Activated CD4-positive, alpha-beta T cell treated with anti-CD3 and anti-CD28 coated beads, Interleukin-2, Interleukin-6, amounts not matched to agents 100 ng/mL and 50 ng/mL, durations not matched to agents 16 hours and 8 hours (primary cell): Measurements from ENCODE around the gene CA4.

Source experiments
- DNase-seq: peaks from one replicate; pipeline ENCODE4 v3.0.0-alpha.2; 2020

Gene CA4

DNA sequence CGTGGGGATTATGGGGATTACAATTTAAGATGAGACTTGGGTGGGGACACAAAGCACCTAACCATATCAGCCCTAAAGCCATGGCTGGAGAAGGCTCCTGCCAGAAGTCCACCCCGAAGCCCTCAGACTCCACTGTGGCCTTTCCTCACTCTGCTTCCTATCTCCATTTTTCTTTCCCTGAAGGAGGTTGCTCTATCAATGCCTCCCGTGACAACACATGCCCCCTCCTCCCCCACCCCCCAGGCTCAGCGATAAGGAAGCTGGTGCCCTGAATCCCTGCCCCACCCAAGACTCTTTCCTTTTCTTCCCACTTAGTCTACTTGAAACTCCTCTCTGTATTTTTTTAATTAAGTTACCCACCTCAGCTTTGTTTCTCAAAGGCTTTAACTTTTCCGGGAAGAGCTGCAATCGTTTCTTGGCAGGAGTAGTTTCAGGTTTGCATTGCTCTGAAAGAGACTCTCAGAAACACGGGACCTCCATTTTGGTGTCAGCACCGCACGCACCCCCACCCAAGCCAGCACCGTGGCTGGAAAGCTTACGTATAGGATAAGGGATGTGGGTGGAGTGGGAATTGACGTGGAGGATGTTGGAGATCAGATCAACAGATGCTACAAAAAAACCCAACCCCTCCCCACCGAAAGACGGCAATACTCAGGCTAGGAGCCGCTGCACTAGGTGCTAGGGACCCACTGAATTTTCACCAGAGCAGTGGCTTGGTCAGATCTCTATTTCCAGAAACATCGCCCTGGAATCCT, 15.2 kb upstream of the CA4 start:
- peak; percentile 41 for DNase-seq

DNA sequence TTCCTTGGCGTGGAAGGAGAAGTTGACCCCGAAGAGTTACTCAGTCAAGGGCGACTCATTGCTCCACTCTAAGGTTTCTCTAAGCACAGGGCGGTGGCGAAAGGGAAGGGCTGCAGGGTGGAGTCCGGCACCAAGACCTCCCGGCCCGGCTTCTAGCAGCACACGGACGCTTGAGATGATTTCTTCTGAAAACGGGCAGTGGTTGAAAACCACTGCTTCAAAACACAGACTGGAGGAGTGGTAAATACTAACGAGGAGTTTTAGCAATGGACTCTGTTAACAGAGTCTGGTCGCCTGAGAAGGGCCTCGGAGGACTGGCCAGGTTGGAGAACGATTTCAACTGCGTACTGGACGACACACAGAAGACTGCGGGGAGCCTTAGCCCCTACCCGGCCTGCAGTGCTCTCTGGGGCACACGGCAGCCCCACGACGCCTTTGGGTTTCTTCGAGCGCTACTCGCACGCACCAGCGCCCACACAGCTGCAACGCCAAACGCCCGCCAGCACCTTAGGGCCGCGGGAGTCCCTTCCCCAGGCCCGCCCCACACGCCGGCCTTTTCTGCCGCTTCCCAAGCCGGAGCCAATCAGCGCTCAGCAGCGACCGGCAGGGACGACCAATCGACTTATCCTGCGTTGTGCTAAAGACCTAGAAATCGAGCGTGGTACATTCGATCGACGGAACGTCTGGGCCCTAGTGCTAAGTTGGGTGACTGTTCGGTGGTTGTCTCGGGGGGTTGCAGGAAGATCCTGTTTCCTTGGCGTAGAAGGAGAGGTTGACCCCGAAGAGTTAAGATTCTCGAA, 14.4 kb upstream of the CA4 start:
- peak; percentile 93 for DNase-seq

DNA sequence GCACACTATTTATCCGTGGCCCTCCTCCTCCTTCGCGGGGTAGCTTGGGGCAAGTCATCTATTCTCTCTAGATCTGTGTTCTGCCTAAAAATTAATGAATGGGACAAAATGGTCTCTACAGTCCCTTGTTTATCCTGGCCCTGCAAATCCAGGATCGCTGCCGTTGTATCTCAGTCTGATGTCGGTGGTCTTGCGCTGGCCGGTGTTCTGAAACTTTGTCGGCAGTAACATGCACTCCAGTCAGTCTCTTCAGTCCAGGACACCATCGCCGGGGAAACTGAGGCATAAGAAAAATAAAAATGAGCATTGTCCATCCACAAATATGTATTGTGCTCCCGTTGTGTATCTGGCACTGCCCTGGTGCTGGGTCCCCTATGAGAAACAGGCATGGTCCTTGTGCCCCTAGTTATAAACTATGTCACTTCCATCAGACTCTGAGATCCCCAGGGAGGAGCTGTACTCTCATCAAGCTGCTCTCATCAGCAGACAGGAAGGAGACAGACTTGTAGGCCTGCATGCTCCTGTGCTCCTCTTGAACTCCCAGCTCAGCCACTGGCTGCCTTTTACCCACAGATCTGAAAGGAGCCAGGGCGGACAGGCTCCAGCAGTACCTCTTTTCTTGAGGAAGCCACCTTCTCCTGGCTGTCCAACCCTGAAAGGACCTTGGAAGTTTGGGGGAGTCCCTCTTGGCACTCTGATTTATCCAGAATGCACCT, 13.7 kb upstream of the CA4 start:
- DNase-seq, result no peak

DNA sequence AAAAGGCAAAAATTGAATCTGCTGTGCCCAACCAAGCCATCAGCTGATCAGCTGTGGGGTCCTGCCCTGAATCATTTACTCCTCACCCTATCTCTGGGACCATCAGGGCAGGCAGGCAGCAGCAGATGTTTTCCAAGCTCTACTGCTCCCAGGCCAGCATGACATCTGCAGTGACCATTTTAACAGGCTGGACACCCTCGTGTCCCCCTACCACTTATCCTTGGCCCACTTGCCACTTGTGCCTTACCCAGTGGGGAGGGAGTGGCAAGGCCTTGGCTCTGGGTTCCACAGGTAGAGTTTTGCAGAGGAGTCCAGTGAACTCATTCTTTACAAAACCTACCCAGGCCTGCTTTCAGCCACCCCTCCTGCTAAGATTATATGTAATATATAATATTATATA, 12.0 kb upstream of the CA4 start:
- DNase-seq, result no peak

DNA sequence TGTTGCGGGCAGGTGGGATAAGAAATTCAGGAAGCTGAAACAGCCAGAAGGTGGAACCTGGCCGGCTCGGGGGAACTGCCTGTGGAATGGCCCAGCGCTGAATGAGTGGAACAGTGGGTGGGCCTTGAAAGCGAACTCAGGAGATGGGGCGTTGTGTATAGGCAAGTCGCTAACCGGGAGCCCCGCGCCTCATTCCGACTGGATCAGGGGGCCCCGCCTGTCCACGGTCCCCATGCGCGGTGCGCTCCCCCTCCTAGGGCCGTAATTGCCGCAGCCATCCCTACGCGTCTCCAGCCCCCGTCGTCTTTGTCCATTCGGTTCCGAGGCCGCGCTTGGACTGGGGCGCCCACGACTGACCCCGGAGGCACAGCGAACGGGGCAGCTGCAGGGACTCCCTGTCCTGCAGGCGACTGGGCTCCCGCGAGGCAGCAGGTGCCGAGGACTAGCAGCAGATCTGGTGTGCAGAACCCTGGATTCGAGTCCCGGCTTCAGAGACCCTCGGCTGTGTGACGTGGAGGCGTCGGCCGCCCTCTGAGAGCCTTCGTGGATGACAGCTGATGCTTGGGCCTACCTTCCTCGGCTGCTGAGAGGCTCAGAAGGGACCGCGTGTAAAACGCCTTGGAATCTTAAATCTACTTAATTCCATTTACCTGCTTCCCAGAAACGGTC, 10.9 kb upstream of the CA4 start:
- no peak for DNase-seq

DNA sequence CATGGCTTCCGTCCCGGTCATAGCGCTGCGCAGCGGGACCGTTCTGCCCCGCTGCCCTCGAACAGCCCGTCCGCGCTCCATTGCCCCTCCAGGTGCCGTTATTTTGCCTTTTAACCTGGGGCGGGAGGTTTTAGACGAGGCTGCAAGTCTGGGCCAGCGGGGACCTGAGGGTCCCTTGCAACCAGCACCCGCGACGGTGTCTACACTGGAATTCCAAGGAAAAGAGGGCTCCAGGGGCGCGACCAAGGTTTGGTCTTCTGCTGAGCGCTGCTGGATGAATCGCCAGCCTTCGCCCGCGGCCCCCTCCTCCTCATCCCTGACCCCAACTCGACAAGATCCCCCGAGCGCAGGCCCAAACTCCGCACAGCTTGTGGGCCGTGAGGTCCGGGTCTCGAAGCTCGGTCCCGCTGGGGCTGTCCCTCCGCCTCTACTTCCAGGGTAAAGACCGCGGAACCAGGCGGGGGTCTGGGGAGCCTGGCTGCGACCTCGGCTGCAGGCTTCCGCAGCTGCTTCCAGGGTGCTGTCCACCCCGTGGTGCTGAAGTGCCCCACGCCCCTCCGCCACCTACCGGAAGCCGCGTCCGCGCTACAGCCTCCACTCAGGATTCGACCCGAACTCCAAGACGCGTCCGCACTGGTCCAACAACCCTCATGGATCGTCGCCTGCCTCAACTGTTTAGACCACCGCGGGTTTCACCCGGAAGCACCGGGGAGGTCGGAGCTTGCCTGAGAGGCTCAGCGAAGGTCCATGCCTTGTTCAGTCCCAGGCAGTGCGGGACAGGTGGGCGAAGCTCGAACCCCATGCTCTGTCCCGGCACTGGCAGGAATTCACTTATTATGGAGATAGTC, 10.1 kb upstream of the CA4 start:
- peak; percentile 53 for DNase-seq

DNA sequence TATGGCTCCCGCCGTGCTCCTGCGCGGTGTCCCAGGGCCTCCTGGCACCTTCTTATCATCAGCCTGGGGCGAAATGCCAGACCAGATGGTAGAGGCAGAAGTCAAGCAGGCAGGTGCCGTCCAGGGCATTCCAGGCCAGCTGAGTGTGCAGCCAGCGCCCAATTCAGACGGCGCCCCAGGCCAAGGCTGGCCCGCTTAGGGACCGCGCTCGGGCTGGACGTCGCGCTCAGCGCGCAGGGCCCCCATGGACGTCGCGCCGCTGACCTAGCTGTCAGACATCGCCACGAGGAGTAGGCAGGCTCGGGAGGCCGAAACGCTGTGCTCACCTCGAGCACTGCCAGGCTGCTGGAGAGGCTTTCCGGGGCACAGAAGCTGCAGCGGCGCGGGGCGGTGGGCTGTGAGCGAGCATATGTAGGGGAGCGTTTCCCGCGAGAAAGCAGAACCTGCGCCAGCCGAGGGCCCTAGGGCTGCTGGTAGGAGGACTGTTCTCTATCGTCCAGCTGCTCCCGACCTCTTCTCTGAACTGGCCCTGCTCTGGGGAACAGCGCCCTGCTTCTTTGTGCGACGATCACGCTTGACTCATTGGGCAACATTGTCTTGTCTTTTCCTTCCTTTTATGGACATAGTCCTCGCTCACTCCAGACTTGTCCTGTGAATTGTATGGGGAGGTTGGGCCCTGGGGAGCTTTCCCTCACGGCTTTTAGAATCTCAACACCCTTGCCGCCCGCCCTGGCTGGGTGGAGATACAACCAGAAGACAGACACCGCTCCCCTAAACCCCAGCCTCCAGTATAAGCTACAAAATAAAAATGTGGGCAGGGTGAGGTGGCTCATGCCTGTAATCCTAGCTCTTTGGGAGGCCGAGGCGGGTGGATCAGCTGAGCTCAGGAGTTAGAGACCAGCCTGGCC, 8.4 kb upstream of the CA4 start:
- no peak for DNase-seq

DNA sequence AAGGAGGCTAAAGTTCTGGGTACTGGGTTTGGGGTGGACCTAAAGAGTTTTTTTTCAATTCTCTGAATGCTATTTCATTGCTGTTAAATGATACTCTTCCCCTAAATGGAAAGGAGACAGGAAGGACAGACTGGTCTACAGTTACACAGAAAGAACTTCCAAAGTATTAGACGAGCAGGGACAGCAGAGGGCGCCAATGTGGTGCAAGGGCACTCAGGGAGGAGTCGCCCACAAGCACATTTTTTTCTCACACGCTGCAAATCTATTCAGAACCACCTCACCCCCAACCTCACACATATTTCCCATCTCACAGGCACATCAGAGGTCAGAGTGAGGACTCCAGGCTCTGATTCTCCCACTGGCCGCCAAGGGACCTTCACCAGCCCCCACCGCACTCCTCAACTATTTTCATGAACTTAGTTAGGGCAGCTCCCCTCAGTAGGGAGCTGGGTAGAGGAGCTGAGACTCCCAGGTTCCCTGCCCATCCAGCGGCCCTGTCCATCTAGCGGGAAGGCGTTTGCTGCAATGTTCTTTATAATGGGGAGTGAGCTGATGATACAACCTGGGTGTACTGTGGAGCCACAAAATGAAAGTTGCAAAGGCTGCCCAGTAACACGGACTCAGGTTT, 6.8 kb upstream of the CA4 start:
- peak; percentile 88 for DNase-seq

DNA sequence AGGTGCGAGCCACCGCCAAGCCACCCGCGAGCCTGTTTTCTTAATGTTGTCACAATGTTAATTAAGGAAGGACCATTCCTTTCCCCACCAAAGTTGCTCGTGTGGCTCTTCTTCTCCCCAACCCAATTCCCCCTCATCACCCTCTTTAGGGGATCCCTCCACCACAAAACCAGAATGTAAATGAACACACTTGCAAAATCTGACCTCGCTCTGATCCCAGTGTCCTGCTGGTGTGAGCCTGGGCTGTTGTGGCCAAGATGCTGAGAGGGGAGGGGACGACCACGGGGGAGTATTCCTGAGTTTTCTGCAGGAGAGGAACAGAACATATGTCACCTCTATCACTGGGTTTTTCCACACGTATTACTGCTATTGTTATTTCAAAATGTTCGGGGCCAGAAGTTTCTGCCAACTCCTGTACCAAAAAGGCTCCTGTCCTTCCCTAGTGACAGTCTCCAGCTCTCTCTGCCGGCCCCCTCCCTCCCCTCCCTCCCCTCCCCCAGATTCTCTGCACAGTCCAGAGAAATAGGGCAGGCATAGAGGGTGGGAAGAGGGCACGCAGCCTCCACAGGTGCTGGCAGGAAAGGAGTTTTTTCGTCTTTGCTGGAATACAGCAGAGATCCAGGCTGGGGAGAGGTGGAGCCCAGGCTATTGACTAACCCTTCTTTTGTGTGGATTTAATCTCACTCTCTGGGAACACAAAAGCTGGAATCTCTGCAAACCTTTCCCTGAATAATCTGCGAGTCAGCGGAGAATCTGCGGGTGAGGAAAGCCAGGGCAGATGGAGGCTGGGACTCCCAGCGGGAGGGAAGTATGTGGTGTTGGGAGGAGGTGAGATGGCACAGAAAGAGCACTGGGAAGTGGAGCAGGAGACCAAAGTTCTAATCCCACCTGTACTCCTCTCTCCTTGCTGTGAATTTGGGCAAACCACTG, 4.5 kb upstream of the CA4 start:
- no peak for DNase-seq

DNA sequence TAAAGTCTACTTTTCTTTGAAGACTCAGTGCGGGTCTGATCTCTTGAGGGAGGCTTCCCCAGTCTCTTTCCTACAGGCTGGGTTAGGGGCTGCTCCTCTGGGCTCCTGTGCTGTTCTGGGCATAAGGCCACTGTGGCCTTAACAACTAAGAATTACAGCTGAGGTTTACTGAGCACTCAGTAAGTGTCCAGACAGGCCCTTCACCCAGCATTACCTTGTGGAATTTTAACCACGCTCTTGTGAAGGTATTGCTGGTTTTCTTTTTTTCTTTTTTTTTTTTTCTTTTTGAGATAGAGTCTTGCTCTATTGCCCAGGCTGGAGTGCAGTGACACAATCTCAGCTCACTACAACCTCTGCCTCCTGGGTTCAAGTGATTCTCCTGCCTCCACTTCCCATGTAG, 3.6 kb upstream of the CA4 start:
- no peak for DNase-seq

DNA sequence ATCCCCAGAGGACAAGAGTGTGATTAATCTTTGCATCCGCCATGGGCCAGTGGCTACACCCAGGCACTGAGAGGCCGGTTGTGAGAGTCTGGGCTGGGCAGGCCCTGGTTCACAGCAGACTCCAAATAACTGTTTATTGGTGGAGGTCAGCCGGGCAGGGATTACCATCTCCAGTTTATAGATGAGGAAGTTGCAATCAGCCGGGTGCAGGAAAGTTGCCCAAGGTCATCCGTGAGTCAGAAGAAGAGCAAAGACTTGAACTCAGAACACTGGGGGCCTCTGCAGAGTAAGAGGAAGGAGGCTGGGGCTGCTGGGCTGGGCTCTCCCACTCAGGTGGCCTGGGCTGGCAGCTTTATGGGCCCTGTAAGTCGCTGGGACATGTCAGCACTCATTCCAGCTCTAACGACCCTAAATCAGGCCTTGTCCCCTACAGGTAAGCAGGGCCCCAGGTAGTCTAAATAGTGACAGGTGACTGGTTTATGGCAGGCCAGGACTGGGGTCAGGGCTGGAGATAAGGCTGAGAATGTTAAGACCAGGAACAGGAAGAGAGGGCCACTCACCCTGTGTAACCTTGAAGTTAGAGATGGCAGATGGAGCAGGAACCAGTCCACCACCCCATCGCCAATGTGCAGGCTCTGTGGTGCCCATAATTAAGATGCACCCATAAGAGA, 2.1 kb upstream of the CA4 start:
- DNase-seq, result no peak

DNA sequence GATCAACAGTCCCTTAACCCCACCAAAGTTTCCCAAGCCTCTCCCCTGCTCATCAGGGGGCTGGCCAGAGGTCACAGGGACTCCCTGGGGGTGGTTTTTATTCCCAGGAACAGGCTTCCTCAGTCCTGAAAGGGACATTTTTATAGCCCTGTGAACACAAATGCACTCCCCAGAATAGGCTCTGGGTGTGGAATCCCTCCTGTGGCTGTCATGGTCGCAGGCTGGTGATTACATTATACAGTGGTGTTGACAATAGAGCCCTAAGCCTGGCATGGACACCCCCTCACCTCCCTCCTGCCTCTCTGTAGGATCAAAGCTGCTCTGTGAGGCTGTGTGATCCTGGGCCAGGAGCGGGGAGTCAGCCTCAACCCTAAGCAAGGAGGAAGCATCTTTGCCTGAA, 1.4 kb upstream of the CA4 start:
- no peak for DNase-seq

DNA sequence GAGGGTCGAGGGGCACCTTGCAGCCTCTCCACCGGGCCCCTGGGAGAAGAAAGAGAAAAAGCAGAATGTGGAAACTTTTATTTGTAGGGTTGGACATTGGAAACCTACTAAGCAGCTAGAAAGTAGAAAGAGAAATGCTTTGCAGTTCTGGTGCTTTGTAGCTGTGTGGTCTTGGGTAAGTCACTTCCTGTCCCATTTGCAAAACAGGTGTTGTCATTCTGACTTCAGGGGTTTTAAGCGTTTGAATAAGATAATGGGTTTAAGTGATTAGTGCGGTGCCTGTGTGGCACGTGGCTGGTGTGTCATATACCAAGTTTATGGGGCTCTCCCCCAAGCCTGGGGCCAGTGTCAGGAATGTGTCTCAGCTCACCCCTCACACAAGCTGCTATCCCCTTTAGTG, 1.6 kb downstream of the CA4 start:
- peak; percentile 28 for DNase-seq

DNA sequence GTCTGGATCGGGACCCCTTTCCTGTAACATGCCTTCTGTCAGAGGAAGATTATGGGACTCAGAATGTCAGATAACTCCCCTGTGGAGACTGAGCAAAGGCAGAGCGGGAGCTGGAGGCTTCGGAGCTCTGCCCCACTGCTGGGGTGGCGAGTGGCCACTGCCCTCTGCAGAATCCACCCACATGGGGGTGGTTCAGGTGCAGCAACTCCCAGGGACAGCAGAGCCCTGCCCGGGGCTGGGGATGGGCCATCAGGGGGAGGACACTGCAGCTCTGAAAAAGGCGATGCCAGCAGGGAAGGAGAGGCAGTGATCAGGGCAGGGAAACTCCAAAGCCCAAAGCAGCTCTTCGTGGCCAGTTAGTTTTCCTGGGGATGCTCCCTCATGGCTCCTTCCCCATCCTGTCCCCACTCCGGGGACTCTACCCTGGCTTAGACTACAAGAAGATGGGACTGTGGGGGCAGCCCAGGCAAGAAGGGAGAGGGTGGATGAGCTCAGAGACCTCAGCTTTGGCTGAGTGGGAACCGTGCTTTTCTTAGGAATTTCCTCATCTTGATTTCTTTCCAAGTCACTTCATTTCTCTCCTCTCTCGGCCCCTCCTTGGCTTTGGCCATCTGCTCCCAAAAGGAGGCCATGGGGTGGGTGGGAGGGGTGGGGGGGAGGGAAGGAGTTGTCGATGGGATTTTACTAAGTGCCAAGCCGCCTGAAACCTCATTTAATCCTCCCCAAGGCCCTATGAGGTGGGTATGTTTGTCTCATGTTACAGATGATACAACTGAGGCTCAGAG, 4.0 kb downstream of the CA4 start:
- DNase-seq, result no peak

DNA sequence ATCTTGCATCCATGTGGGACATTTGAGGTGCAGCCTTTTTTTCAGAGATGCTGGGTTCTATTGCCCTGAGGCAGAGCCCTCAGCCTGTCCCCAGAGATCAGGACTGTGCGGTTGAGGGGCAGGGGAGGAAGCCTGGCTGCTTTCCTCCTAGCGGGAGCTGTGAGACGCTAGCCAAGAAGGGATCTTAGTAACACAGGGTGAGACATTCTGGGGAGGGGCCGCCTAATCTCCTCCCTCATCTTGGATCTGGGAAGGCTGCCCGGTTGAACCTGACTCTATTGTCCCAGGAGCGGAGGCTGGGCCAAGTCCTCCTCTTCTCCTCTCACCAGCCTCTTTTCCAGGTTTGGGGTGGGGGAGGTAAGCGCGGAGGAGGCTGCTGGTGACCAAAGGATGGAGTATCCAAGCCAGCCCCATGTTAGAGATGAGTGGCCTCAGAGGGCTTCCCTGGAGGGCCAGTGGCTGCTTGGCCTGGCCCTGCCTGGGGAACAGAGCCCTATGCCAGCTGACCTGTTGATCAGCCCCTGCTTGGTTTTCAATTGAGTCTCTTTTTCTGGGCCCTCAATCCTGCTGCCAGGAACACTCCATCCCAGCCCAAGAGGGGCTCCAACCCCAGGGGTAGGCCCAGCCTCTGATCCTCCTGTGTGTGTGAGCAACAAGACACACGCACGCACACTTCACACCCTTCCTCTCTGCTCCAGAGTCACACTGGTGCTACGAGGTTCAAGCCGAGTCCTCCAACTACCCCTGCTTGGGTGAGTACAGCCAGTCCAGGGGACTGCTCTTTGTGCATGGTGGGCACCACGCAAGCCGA, 5.0 kb downstream of the CA4 start:
- no peak for DNase-seq

DNA sequence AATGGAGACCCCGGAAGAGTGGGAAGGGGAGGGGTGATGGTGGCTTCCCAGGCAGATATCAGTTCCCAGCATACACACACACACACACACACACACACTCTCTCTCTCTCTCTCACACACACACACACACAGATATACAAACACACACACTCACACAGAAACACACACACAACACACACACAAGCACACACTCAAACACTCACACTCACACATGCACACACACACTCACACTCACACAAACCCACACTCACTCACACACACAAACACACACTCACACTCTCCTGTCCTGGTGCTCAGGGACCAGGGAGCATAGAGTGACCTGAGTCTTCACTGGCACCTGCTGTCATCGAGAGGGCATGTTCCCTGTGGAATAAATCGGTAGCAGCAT, 5.6 kb downstream of the CA4 start:
- DNase-seq, result no peak

DNA sequence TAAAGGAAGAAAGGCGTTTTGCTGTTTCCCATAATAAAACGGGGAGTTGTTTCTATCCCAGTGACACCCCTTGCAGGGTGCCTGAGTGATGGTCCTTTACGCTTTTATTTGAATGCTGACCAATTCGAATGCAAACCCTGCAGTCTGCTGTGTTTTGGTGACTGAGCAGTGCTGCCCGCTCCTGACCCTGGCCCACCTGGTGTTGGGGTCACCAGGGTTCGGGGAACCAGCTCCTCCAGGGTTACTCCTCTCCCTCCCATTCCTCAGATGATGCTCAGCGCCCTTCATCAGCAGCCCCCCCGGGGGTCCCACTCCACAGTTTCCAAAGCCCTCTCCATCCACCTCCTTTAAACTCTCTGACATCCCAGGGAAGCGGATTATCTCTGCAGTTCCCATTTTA, 6.0 kb downstream of the CA4 start:
- DNase-seq, result no peak
